Loucy (cell line): Measurements from ENCODE around the gene TDRD7.

ENCODE experiments used
- CTCF ChIP-seq: fragments of 200-600 bp; sonication (generic); conservative IDR thresholded peaks from 2 replicates; pipeline ENCODE4 v1.5.1; 2014; ENCODE audit warnings: mild to moderate bottlenecking, antibody characterized with exemption, low read length
- EZH2phosphoT487 ChIP-seq: fragments of 200-600 bp; IDR thresholded peaks from 2 replicates; pipeline ENCODE4 v1.6.1; 2018; ENCODE audit warnings: antibody characterized with exemption, mild to moderate bottlenecking, moderate library complexity, borderline replicate concordance

- TF ChIP-seq CTCF, result no peak
- TF ChIP-seq EZH2phosphoT487, result no peak
Observed at GRCh38 chr9:97512966-97513560, 101.2 kb downstream of the TDRD7 start.
